ENCODE measurements around the gene SFTPA1.
"Not testable (repeated sequence)": the region's sequence is repeated elsewhere in the genome, so short reads cannot be mapped to it uniquely, and the experiment has no call there.

SFTPA1 gene

GRCh38 chr10:79608505-79609375 is 2.0 kb upstream of the SFTPA1 start:
- DNase-seq (ENCODE audit: insufficient read length, low spot score), result peak; percentile 20

GRCh38 chr10:79611193-79611976 is 646 bp downstream of the SFTPA1 start:
- not testable (repeated sequence) for FAIRE-seq; DNase-seq (ENCODE audit: insufficient read length, low spot score)

More at GRCh38 chr10:79608505-79609375, 2.0 kb upstream of the SFTPA1 start:
- FAIRE-seq, result no peak

- FAIRE-seq (no peak), DNase-seq (ENCODE audit: insufficient read length, low spot score) (no peak)
These were observed 4.8 kb downstream of the SFTPA1 start for GRCh38 chr10:79615577-79615976.

DNA sequence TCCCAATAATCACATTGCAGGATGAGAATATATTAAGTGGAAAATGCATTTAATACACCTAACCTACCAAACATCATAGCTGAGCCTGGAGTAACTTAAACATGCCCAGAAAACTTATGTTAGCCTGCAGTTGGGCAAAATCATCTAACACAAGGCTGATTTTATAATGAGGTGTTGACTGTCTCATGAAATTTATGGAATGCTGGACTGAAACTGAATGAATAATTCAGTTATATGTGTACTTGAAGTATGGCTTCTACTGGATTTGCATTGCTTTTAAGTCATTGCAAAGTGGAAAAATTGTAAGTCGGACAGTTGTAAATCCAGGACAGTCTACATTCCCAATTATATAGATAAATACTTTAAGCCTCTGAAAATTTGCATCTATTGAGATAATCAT is 5.4 kb downstream of the SFTPA1 start:
- DNase-seq (ENCODE audit: insufficient read length, low spot score) (no peak), FAIRE-seq (no peak)

- DNase-seq (ENCODE audit: insufficient read length, low spot score); FAIRE-seq: not testable (repeated sequence)
These were observed 12.9 kb downstream of the SFTPA1 start for GRCh38 chr10:79623663-79624062.

GRCh38 chr10:79627075-79627474 is 16.3 kb downstream of the SFTPA1 start:
- no peak for FAIRE-seq

GRCh38 chr10:79628083-79628482 is 17.3 kb downstream of the SFTPA1 start:
- no peak for FAIRE-seq
- DNase-seq (ENCODE audit: insufficient read length, low spot score), result no peak

More at GRCh38 chr10:79627075-79627474, 16.3 kb downstream of the SFTPA1 start:
- no peak for DNase-seq (ENCODE audit: insufficient read length, low spot score)

GRCh38 chr10:79628988-79629954 is 18.5 kb downstream of the SFTPA1 start:
- FAIRE-seq (no peak), DNase-seq (ENCODE audit: insufficient read length, low spot score) (no peak)

- FAIRE-seq, result no peak
These were observed 19.2 kb downstream of the SFTPA1 start for GRCh38 chr10:79629955-79630327.

DNA sequence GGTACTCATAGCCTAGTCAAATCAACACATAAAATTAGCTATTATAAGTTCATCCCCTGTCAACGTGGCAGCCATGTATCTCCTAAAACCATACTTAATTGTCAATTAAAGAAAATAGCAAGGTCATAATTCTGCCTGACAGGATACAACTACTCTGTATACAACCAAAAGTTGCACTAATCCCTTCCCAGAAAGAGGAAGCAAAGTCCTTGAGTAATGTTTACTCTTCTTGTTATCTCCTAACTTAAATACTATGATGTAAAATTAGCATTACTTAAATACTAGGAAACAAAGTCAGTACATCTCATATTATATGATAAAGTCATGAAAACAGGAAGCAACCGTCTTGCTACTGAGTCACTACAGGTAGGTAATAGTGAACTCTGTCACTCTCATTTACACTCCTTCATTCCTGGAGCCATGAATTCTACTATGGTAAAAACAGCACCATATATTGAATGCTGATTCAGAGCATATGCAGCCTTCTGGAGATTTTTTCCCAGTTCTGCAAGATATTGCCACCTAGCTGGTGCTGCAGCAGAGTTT is 26.0 kb downstream of the SFTPA1 start:
- FAIRE-seq; DNase-seq (ENCODE audit: insufficient read length, low spot score): not testable (repeated sequence)

More at GRCh38 chr10:79629955-79630327, 19.2 kb downstream of the SFTPA1 start:
- no peak for DNase-seq (ENCODE audit: insufficient read length, low spot score)

DNA sequence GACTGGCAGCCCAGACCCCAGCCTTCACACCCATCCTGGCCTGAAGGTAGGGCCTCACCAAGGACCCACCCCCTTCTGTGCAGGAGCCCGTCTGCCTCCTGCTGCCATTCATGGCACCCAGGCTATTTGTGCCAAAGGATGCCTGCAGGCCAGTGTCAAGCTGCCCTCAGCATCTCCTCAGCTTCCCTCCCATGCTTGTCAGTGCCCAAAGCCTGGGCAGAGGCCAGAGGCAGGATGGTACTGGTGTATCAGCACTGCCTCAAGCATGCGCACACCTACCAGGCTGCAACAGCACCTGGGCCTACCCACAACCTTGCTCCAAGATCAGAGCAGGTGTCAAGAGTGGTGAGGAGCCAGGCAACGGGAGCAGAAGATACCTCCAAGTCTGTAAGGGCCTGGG is 27.6 kb downstream of the SFTPA1 start:
- FAIRE-seq (no peak), DNase-seq (ENCODE audit: insufficient read length, low spot score) (no peak)

GRCh38 chr10:79652695-79653094 is 42.0 kb downstream of the SFTPA1 start:
- DNase-seq (ENCODE audit: insufficient read length, low spot score); FAIRE-seq: not testable (repeated sequence)

GRCh38 chr10:79663287-79663686 is 52.5 kb downstream of the SFTPA1 start:
- not testable (repeated sequence) for FAIRE-seq; DNase-seq (ENCODE audit: insufficient read length, low spot score)

DNA sequence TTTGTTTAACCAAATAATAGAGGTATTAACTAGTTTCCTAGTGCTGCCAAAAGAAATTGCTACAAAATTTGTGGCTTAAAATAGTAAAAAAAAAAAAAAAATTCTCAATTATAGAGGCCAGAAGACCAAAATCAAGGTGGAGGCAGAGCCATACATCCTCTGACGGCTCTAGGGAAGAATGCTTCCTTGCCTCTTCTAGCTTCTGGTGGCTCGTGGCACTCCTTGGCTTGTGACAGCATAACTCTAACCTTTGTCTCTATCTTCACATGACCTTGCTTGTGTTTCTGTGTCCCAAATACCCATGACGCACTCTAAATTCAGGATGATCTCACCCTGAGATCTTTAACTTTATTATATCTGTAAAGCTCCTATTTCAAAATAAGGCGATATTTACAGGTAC is 53.9 kb downstream of the SFTPA1 start:
- DNase-seq (ENCODE audit: insufficient read length, low spot score); FAIRE-seq: not testable (repeated sequence)
